ENCODE measurements around the gene ATG2A. TPM values are rescaled to one million over a fixed set of nuclear protein-coding genes. Genes with fewer than 3 reads are reported as not detected.

Gene ATG2A
- total RNA-seq, result 30.3 and 31.3 TPM in 2 replicates

GRCh38 chr11:64916775-64917662 is at the start of gene ATG2A:
ATG2A (minus strand) TSS chr11:64917209; CDS start chr11:64917135, 74 bp downstream.
- intact Hi-C loops (cut with micrococcal nuclease), result loop anchor here (1.0 to 5.0 kb wide), 19 partner anchors 7 to 698 kb away; partner anchors contain the start of genes CAPN1, CDCA5, EHD1 and MAJIN

- intact Hi-C loops (cut with micrococcal nuclease), result no loop called here
Measured at GRCh38 chr11:64963072-64963631, 46.1 kb upstream of the ATG2A start.

- intact Hi-C loops (cut with micrococcal nuclease), result no loop called here
Measured at GRCh38 chr11:64960719-64961118, 43.7 kb upstream of the ATG2A start.

GRCh38 chr11:64959498-64959897 is 42.5 kb upstream of the ATG2A start:
- intact Hi-C loops (cut with micrococcal nuclease), result no loop called here

- intact Hi-C loops (cut with micrococcal nuclease), result loop anchor here (5.0 kb wide), 1 partner anchor 43 kb away; the partner anchor contains the start of gene BATF2
Measured at GRCh38 chr11:64954201-64954600, 37.2 kb upstream of the ATG2A start.

- intact Hi-C loops (cut with micrococcal nuclease), result loop anchor here (5.0 kb wide), 1 partner anchor 46 kb away; the partner anchor contains the start of gene BATF2
Measured at GRCh38 chr11:64951529-64951928, 34.5 kb upstream of the ATG2A start.

GRCh38 chr11:64947208-64947814 is 30.3 kb upstream of the ATG2A start:
- intact Hi-C loops (cut with micrococcal nuclease), result no loop called here

GRCh38 chr11:64936539-64936938 is 19.5 kb upstream of the ATG2A start:
- intact Hi-C loops (cut with micrococcal nuclease), result no loop called here

GRCh38 chr11:64935359-64936081 is 18.5 kb upstream of the ATG2A start, which contains the start of gene GPHA2:
GPHA2 (minus strand) TSS chr11:64935893; CDS start chr11:64935460, 433 bp downstream.
- intact Hi-C loops (cut with micrococcal nuclease), result no loop called here

GRCh38 chr11:64934682-64935358 is 17.8 kb upstream of the ATG2A start:
- intact Hi-C loops (cut with micrococcal nuclease), result no loop called here

GRCh38 chr11:64933935-64934681 is 17.1 kb upstream of the ATG2A start:
- intact Hi-C loops (cut with micrococcal nuclease), result no loop called here

- intact Hi-C loops (cut with micrococcal nuclease), result no loop called here
Measured at GRCh38 chr11:64933213-64933934, 16.4 kb upstream of the ATG2A start.

GRCh38 chr11:64932324-64932723 is 15.3 kb upstream of the ATG2A start:
- intact Hi-C loops (cut with micrococcal nuclease), result no loop called here

GRCh38 chr11:64931290-64931689 is 14.3 kb upstream of the ATG2A start:
- intact Hi-C loops (cut with micrococcal nuclease), result no loop called here

GRCh38 chr11:64930340-64930739 is 13.3 kb upstream of the ATG2A start:
- intact Hi-C loops (cut with micrococcal nuclease), result no loop called here

- intact Hi-C loops (cut with micrococcal nuclease), result no loop called here
Measured at GRCh38 chr11:64929625-64930024, 12.6 kb upstream of the ATG2A start.

GRCh38 chr11:64928957-64929356 is 11.9 kb upstream of the ATG2A start:
- intact Hi-C loops (cut with micrococcal nuclease), result no loop called here

GRCh38 chr11:64926689-64927088 is 9.7 kb upstream of the ATG2A start:
- intact Hi-C loops (cut with micrococcal nuclease), result no loop called here
